Measurements from ENCODE around the gene SPRY2.

DNA sequence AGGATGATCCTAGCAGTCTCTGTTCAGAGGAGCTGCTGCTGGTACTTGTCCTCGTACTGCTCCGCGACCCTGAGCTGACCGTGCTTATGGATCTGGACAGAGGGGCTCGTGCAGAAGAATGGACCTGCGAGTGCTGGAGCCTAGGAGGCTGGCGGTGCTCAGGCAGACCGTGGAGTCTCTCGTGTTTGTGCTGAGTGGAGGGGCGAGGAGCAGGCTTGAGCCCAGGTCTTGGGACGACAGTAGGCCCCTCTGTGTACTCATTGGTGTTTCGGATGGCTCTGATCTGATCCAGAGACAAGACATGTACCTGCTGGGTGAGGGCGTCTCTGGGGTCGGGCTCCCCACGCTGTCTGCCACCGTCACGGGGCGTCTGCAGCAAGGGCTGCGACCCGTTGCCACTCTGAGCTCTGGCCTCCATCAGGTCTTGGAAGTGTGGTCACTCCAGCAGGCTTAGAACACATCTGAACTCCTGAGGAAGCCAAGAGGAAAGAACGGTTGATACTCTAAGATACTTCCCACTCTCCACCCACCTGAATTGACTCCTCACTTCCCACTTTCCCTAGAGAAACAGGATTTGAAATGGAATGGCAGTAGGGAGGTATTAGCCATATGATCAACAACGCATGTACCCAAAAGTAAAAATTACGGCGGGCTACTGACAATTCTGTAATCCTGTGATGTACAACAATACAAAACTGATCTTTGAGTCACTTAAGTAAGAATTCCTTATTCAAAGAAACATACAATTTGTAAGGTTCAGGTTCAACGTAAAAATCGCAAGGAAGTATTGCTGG is 3.4 kb downstream of the SPRY2 start:
- TF ChIP-seq TFCP2L1 (CRISPR knock-in tag; IDR thresholded peaks at IDR 0.05) (no peak), SMC3 (IDR thresholded peaks at IDR 0.05) (no peak), POLR2A (IDR thresholded peaks at IDR 0.05; ENCODE audit: low read length) (no peak), JUNB (IDR thresholded peaks at IDR 0.05) (no peak)
- TF ChIP-seq, protein P1, sequence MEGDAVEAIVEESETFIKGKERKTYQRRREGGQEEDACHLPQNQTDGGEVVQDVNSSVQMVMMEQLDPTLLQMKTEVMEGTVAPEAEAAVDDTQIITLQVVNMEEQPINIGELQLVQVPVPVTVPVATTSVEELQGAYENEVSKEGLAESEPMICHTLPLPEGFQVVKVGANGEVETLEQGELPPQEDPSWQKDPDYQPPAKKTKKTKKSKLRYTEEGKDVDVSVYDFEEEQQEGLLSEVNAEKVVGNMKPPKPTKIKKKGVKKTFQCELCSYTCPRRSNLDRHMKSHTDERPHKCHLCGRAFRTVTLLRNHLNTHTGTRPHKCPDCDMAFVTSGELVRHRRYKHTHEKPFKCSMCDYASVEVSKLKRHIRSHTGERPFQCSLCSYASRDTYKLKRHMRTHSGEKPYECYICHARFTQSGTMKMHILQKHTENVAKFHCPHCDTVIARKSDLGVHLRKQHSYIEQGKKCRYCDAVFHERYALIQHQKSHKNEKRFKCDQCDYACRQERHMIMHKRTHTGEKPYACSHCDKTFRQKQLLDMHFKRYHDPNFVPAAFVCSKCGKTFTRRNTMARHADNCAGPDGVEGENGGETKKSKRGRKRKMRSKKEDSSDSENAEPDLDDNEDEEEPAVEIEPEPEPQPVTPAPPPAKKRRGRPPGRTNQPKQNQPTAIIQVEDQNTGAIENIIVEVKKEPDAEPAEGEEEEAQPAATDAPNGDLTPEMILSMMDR (IDR thresholded peaks at IDR 0.05) = no peak
- TF ChIP-seq, protein P2, sequence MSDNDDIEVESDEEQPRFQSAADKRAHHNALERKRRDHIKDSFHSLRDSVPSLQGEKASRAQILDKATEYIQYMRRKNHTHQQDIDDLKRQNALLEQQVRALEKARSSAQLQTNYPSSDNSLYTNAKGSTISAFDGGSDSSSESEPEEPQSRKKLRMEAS (IDR thresholded peaks at IDR 0.05) = peak; percentile 42

Measured in A549 (cell line).